H1 (cell line): ENCODE results near the gene IL37. TPM values are rescaled to one million over a fixed set of nuclear protein-coding genes. Genes with fewer than 3 reads are reported as not detected.

ENCODE experiments used
- CTCF ChIA-PET: fragments of 300-600 bp; sonication (Branson Sonifier 250); formaldehyde crosslinking; loops from one replicate; lab custom pipeline; 2021; ENCODE audit not compliant: partially characterized antibody; lab: Charles Lee
- POLR2A ChIA-PET: fragments of 300-600 bp; sonication (Branson Sonifier 250); formaldehyde crosslinking; loops from one replicate; lab custom pipeline; 2021; ENCODE audit warnings: inconsistent platforms; ENCODE audit not compliant: partially characterized antibody; lab: Charles Lee
- DNase-seq, 2 experiments: peaks; one replicate each; pipeline versions ENCODE4 v3.0.0 to v3.0.0-alpha.2; 2010 to 2022; ENCODE audit warnings: low spot score in 2 of 2, low read depth in 1 of 2, mixed read lengths in 1 of 2
- FAIRE-seq: peaks from 2 replicates; lab custom pipeline; 2011; peaks lifted over from hg19 to GRCh38; lab: Jason Lieb, UNC
- H2AFZ ChIP-seq: 2 replicates; pipeline ENCODE4 v1.8.1; 2012; ENCODE audit warnings: low read length, inconsistent platforms
- H2AK5ac ChIP-seq: 2 replicates; pipeline ENCODE4 v1.6.1; 2013; ENCODE audit warnings: low read depth, low read length
- H2BK120ac ChIP-seq: replicated peaks from 2 replicates; pipeline ENCODE3; 2013; ENCODE audit warnings: low read depth, low read length, inconsistent platforms
- H2BK12ac ChIP-seq: 2 replicates; pipeline ENCODE4 v1.6.1; 2013; ENCODE audit warnings: low read depth, low read length
- H2BK15ac ChIP-seq: 2 replicates; pipeline ENCODE4 v1.6.1; 2013; ENCODE audit warnings: low read length
- H2BK20ac ChIP-seq: 2 replicates; pipeline ENCODE4 v1.6.1; 2013; ENCODE audit warnings: low read length
- H2BK5ac ChIP-seq: 2 replicates; pipeline ENCODE4 v1.6.1; 2013; ENCODE audit warnings: low read depth, low read length
- H3K14ac ChIP-seq: 2 replicates; pipeline ENCODE4 v1.6.1; 2013; ENCODE audit warnings: inconsistent platforms; ENCODE audit not compliant: insufficient read length
- H3K18ac ChIP-seq: 2 replicates; pipeline ENCODE4 v1.6.1; 2013; ENCODE audit warnings: low read length; ENCODE audit errors: extremely low read depth
- H3K23ac ChIP-seq: 2 replicates; pipeline ENCODE4 v1.6.1; 2013; ENCODE audit warnings: inconsistent platforms; ENCODE audit not compliant: insufficient read length
- H3K23me2 ChIP-seq: 2 replicates; pipeline ENCODE4 v1.6.1; 2013; ENCODE audit warnings: low read depth, low read length
- H3K27ac ChIP-seq: 2 replicates; pipeline ENCODE4 v1.6.1; 2011; ENCODE audit warnings: low read depth, low read length, inconsistent platforms
- H3K27me3 ChIP-seq, 4 experiments: replicated peaks in 1 of 4; 1 replicate in 1 of 4; 2 replicates in 3 of 4; pipeline versions ENCODE4 v1.6.1 to v1.8.1; 2011 to 2013; ENCODE audit warnings: low read length in 3 of 4, mild to moderate bottlenecking in 3 of 4, inconsistent platforms in 2 of 4, mixed read lengths in 2 of 4, moderate library complexity in 1 of 4; ENCODE audit not compliant: control insufficient read depth in 3 of 4, insufficient read depth in 3 of 4; ENCODE audit errors: extremely low read depth in 1 of 4
- H3K36me3 ChIP-seq, 4 experiments: 2 replicates each; pipeline versions ENCODE4 v1.6.1 to v1.8.1; 2011 to 2013; ENCODE audit warnings: mild to moderate bottlenecking in 4 of 4, low read length in 3 of 4, moderate library complexity in 2 of 4, control low read depth in 1 of 4, inconsistent platforms in 1 of 4; ENCODE audit not compliant: insufficient read depth in 4 of 4, control insufficient read depth in 2 of 4
- H3K4ac ChIP-seq: replicated peaks from 2 replicates; pipeline ENCODE3; 2013; ENCODE audit warnings: low read length, low read depth, mixed read lengths, inconsistent platforms; ENCODE audit not compliant: insufficient read length
- H3K4me1 ChIP-seq, 4 experiments: replicated peaks in 1 of 4; 1 replicate in 1 of 4; 2 replicates in 3 of 4; pipeline versions ENCODE4 v1.6.1 to v1.8.1; 2011 to 2013; ENCODE audit warnings: low read length in 3 of 4, inconsistent platforms in 2 of 4, mixed read lengths in 1 of 4; ENCODE audit not compliant: insufficient read depth in 4 of 4, control insufficient read depth in 3 of 4
- H3K4me2 ChIP-seq, 2 experiments: 2 replicates each; pipeline versions ENCODE4 v1.6.1 to v1.8.1; 2011 to 2013; ENCODE audit warnings: low read depth in 2 of 2, low read length in 2 of 2, control low read depth in 1 of 2, inconsistent platforms in 1 of 2, mild to moderate bottlenecking in 1 of 2; ENCODE audit not compliant: insufficient read depth in 1 of 2
- H3K4me3 ChIP-seq, 4 experiments: fragments of 200-600, 300-600 bp in 1 of 4; sonication (generic), shearing (Covaris generic), sonication (Bioruptor Twin) in 1 of 4; 2 replicates each; pipeline versions ENCODE4 v1.5.1 to v1.8.1; 2011 to 2016; ENCODE audit warnings: low read length in 4 of 4, low read depth in 3 of 4, control low read depth in 2 of 4, inconsistent platforms in 2 of 4, mild to moderate bottlenecking in 2 of 4, mixed read lengths in 1 of 4, moderate library complexity in 1 of 4; ENCODE audit not compliant: insufficient read depth in 2 of 4; ENCODE audit errors: extremely low read depth in 1 of 4
- H3K56ac ChIP-seq: replicated peaks from 2 replicates; pipeline ENCODE3; 2013; ENCODE audit warnings: low read depth, mild to moderate bottlenecking, mixed read lengths, low read length, inconsistent platforms; ENCODE audit not compliant: insufficient read length
- H3K79me1 ChIP-seq: 2 replicates; pipeline ENCODE4 v1.6.1; 2013; ENCODE audit warnings: low read depth, low read length, control low read depth
- H3K79me2 ChIP-seq, 2 experiments: 2 replicates each; pipeline versions ENCODE4 v1.6.1 to v1.8.1; 2012 to 2013; ENCODE audit warnings: low read length in 2 of 2, mild to moderate bottlenecking in 2 of 2, inconsistent platforms in 1 of 2; ENCODE audit not compliant: insufficient read depth in 2 of 2, control insufficient read depth in 1 of 2
- H3K9ac ChIP-seq, 4 experiments: replicated peaks in 1 of 4; 1 replicate in 1 of 4; 2 replicates in 3 of 4; pipeline versions ENCODE4 v1.6.1 to v1.8.1; 2011 to 2013; ENCODE audit warnings: low read depth in 3 of 4, low read length in 3 of 4, control low read depth in 2 of 4, mild to moderate bottlenecking in 2 of 4, moderate library complexity in 2 of 4, inconsistent platforms in 1 of 4; ENCODE audit errors: extremely low read depth in 1 of 4
- H3K9me3 ChIP-seq, 2 experiments: 2 replicates each; pipeline versions ENCODE4 v1.6.1 to v1.8.1; 2012 to 2013; ENCODE audit warnings: mild to moderate bottlenecking in 2 of 2, moderate library complexity in 2 of 2, control low read depth in 1 of 2, inconsistent platforms in 1 of 2, low read depth in 1 of 2, low read length in 1 of 2, mixed read lengths in 1 of 2; ENCODE audit not compliant: insufficient read depth in 2 of 2
- H4K20me1 ChIP-seq, 2 experiments: replicated peaks in 1 of 2; 2 replicates each; pipeline versions ENCODE3 to v1.8.1; 2011 to 2013; ENCODE audit warnings: inconsistent platforms in 2 of 2, low read length in 2 of 2, mild to moderate bottlenecking in 1 of 2; ENCODE audit not compliant: insufficient read depth in 2 of 2, control insufficient read depth in 1 of 2
- H4K5ac ChIP-seq: 2 replicates; pipeline ENCODE4 v1.6.1; 2013; ENCODE audit warnings: low read length, low read depth, mixed read lengths, inconsistent platforms; ENCODE audit not compliant: insufficient read length
- H4K8ac ChIP-seq: 2 replicates; pipeline ENCODE4 v1.8.0; 2013; ENCODE audit warnings: mild to moderate bottlenecking, moderate library complexity, low read length, inconsistent platforms; ENCODE audit not compliant: insufficient read depth; ENCODE audit errors: extremely low read depth
- H4K91ac ChIP-seq: replicated peaks from 2 replicates; pipeline ENCODE3; 2013; ENCODE audit warnings: low read length, mixed read lengths, inconsistent platforms; ENCODE audit not compliant: insufficient read length
- ATF2 ChIP-seq: IDR thresholded peaks from 2 replicates; pipeline ENCODE4 v1.6.1; 2012; ENCODE audit warnings: low read length, inconsistent platforms
- CEBPB ChIP-seq: IDR thresholded peaks from 2 replicates; pipeline ENCODE4 v1.6.1; 2012; ENCODE audit warnings: low read depth, low read length
- MAFK ChIP-seq: IDR thresholded peaks from 2 replicates; pipeline ENCODE4 v1.6.1; 2012; ENCODE audit warnings: low read depth, mild to moderate bottlenecking, improper control_type of control experiment, low read length
- PHF8 ChIP-seq: fragments of 200-600 bp; sonication (generic); conservative IDR thresholded peaks from 2 replicates; pipeline ENCODE4 v1.7.1; 2012; ENCODE audit warnings: low read depth, mild to moderate bottlenecking, inconsistent platforms, low read length, moderate library complexity
- RFX5 ChIP-seq: IDR thresholded peaks from 2 replicates; pipeline ENCODE4 v1.6.1; 2011; ENCODE audit warnings: low read depth, low read length, improper control_type of control experiment, borderline replicate concordance
- TAF1 ChIP-seq: IDR thresholded peaks from 2 replicates; pipeline ENCODE4 v1.6.1; 2011; ENCODE audit warnings: mild to moderate bottlenecking, low read depth, low read length
- USF2 ChIP-seq: IDR thresholded peaks from 2 replicates; pipeline ENCODE4 v1.6.1; 2011; ENCODE audit warnings: low read length, improper control_type of control experiment
- WGBS, 2 experiments: shearing (Covaris generic) in 1 of 2; methylation state at CpG; one replicate each; pipeline versions ENCODE4 v1.1.6 to v1.1.7; 2013 to 2015; ENCODE audit warnings: low lambda C conversion rate in 2 of 2, mixed read lengths in 2 of 2, inconsistent platforms in 1 of 2, low coverage in 1 of 2, missing lambda C conversion rate in 1 of 2; ENCODE audit not compliant: insufficient replicate concordance in 2 of 2, insufficient coverage in 1 of 2, insufficient read length in 1 of 2; ENCODE audit errors: extremely low coverage in 1 of 2, missing lambda C conversion rate in 1 of 2; 5-methylcytosine and 5-hydroxymethylcytosine counted together
- polyA plus RNA-seq, 7 experiments: library from polyadenylated mRNA; depleted of rRNA in 3 of 7; stranded (reverse) in 5 of 7; unstranded in 2 of 7; fragments of >200 nt in 5 of 7; fragments of 200-250 nt in 2 of 7; gene quantifications; 1 replicate in 5 of 7; 2 replicates in 1 of 7; 4 replicates in 1 of 7; pipeline versions ENCODE4 v1.2.1 to v1.2.3, GENCODE V29; 2011 to 2013; ENCODE audit warnings: missing spikeins in 2 of 7, mixed read lengths in 2 of 7
- total RNA-seq: library from RNA; stranded (reverse); fragmentation: NEBNext Ultra II Directional; extraction: Animal tissue kit (Norgen Biotek cat#: 25700); gene quantifications from 2 replicates; pipeline ENCODE4 v1.2.1, GENCODE V29; 2021

Gene IL37
- total and polyA plus RNA-seq, 2 of the 8 experiments (the other 6 are each of a cell fraction or from before 2014, with no cell fraction given) = 0.18 TPM; not detected in 1

GRCh38 chr2:112957511-112957910, 46.5 kb downstream of the IL37 start:
- DNase-seq (no peak), FAIRE-seq (no peak)
- no peaks in the 10 kb centered on the region for H3K36me3 ChIP-seq
- H3K27ac ChIP-seq = no peak overlapping the region
- H2BK12ac ChIP-seq = no peak overlapping the region
- H2AFZ ChIP-seq = no peak overlapping the region
- H2BK120ac ChIP-seq = no peak overlapping the region
- no peak overlapping the region for H4K91ac ChIP-seq
- H3K79me2 ChIP-seq = no peaks in the 10 kb centered on the region
- no peaks in the 10 kb centered on the region; a peak in 1 of 7 replicates for H3K27me3 ChIP-seq
- no peak overlapping the region for H4K5ac ChIP-seq
- H3K4me2 ChIP-seq = no peak overlapping the region
- H2BK15ac ChIP-seq = no peak overlapping the region
- H3K23ac ChIP-seq = no peak overlapping the region
- no peaks in the 10 kb centered on the region for H3K79me1 ChIP-seq
- H3K4me3 ChIP-seq = no peak overlapping the region
- POLR2A ChIA-PET = no interaction called here
- no peak overlapping the region for H2BK5ac ChIP-seq
- H4K20me1 ChIP-seq = no peaks in the 10 kb centered on the region
- H3K9ac ChIP-seq = no peak overlapping the region
- no peak overlapping the region for H2AK5ac ChIP-seq
- no peak overlapping the region for H2BK20ac ChIP-seq
- WGBS, 2 experiments = 96% methylated on average over 3 of the region's 3 CpGs; no CpG with 5 or more reads in 1 of the 2 experiments
- no peaks in the 10 kb centered on the region for H3K9me3 ChIP-seq
- H3K4ac ChIP-seq = no peak overlapping the region
- CTCF ChIA-PET = interaction anchor here (0.9 to 3.3 kb wide), 3 partner anchors 11 to 72 kb away, joined by 3 to 13 read pairs (median 3); no protein-coding TSS in a partner anchor
- no peak for TF ChIP-seq PHF8
- TF ChIP-seq ATF2 = no peak
- TF ChIP-seq USF2 = no peak
- TF ChIP-seq MAFK = no peak
- TF ChIP-seq TAF1 = no peak
- no peak for TF ChIP-seq RFX5
- no peak for TF ChIP-seq CEBPB
- no peak overlapping the region for H3K18ac ChIP-seq
- H3K56ac ChIP-seq = no peak overlapping the region
- H4K8ac ChIP-seq = no peak overlapping the region
- H3K4me1 ChIP-seq = no peaks in the 10 kb centered on the region
- H3K14ac ChIP-seq = no peak overlapping the region
- H3K23me2 ChIP-seq = no peaks in the 10 kb centered on the region
